H9 (cell line): ENCODE data around the gene CPA2. TPM values are rescaled to one million over a fixed set of nuclear protein-coding genes. Genes with fewer than 3 reads are reported as not detected.

ENCODE experiments used
- DNase-seq: peaks from one replicate; pipeline ENCODE4 v3.0.0-alpha.2; 2017
- H2AFZ ChIP-seq: one replicate; pipeline ENCODE4 v1.6.1; 2013; ENCODE audit warnings: mild to moderate bottlenecking, low read length, control low read depth, moderate library complexity
- H2AK5ac ChIP-seq: 2 replicates; pipeline ENCODE4 v1.6.1; 2013; ENCODE audit warnings: low read length, control low read depth, mixed read lengths; ENCODE audit not compliant: insufficient read length
- H2BK120ac ChIP-seq: one replicate; pipeline ENCODE4 v1.6.1; 2013; ENCODE audit warnings: low read depth, mild to moderate bottlenecking, low read length, control low read depth, inconsistent platforms; ENCODE audit not compliant: poor library complexity, severe bottlenecking
- H2BK12ac ChIP-seq: 2 replicates; pipeline ENCODE4 v1.6.1; 2013; ENCODE audit warnings: low read length, control low read depth, mixed read lengths, low read depth; ENCODE audit not compliant: insufficient read length
- H2BK15ac ChIP-seq: 2 replicates; pipeline ENCODE4 v1.6.1; 2013; ENCODE audit warnings: low read depth, low read length, control low read depth
- H2BK20ac ChIP-seq: one replicate; pipeline ENCODE4 v1.6.1; 2013; ENCODE audit warnings: low read depth, mild to moderate bottlenecking, low read length, control low read depth, inconsistent platforms; ENCODE audit not compliant: poor library complexity, severe bottlenecking
- H2BK5ac ChIP-seq: 2 replicates; pipeline ENCODE4 v1.6.1; 2013; ENCODE audit warnings: low read length, control low read depth, mixed read lengths; ENCODE audit not compliant: insufficient read length
- H3K14ac ChIP-seq: 2 replicates; pipeline ENCODE4 v1.6.1; 2013; ENCODE audit warnings: low read length, control low read depth; ENCODE audit not compliant: insufficient read depth
- H3K18ac ChIP-seq: 2 replicates; pipeline ENCODE4 v1.6.1; 2013; ENCODE audit warnings: low read depth, mild to moderate bottlenecking, mixed read lengths, low read length, control low read depth; ENCODE audit not compliant: insufficient read length
- H3K23ac ChIP-seq: 2 replicates; pipeline ENCODE4 v1.6.1; 2013; ENCODE audit warnings: low read length, control low read depth, mixed read lengths, low read depth; ENCODE audit not compliant: insufficient read length
- H3K23me2 ChIP-seq: 2 replicates; pipeline ENCODE4 v1.6.1; 2013; ENCODE audit warnings: low read depth, mild to moderate bottlenecking, mixed read lengths, low read length, control low read depth; ENCODE audit not compliant: insufficient read length, poor library complexity, severe bottlenecking
- H3K27ac ChIP-seq: 2 replicates; pipeline ENCODE4 v1.5.1; 2013; ENCODE audit warnings: low read length, control low read depth, mixed read lengths, low read depth; ENCODE audit not compliant: insufficient read length
- H3K27me3 ChIP-seq: 2 replicates; pipeline ENCODE4 v1.6.1; 2013; ENCODE audit warnings: low read length, control low read depth, inconsistent platforms; ENCODE audit not compliant: insufficient read depth
- H3K4ac ChIP-seq: 2 replicates; pipeline ENCODE4 v1.6.1; 2013; ENCODE audit warnings: low read depth, mild to moderate bottlenecking, control low read depth, inconsistent platforms, low read length, moderate library complexity
- H3K4me1 ChIP-seq: 2 replicates; pipeline ENCODE4 v1.6.1; 2013; ENCODE audit warnings: low read length, control low read depth, inconsistent platforms; ENCODE audit not compliant: insufficient read depth
- H3K4me2 ChIP-seq: 2 replicates; pipeline ENCODE4 v1.6.1; 2013; ENCODE audit warnings: low read length, control low read depth, mixed read lengths; ENCODE audit not compliant: insufficient read length, insufficient read depth
- H3K56ac ChIP-seq: 2 replicates; pipeline ENCODE4 v1.6.1; 2013; ENCODE audit warnings: low read depth, mild to moderate bottlenecking, mixed read lengths, low read length, control low read depth; ENCODE audit not compliant: insufficient read length
- H3K79me1 ChIP-seq: 2 replicates; pipeline ENCODE4 v1.6.1; 2013; ENCODE audit warnings: low read depth, mild to moderate bottlenecking, moderate library complexity, low read length, control low read depth, inconsistent platforms; ENCODE audit not compliant: insufficient read depth, poor library complexity, severe bottlenecking
- H3K79me2 ChIP-seq: 2 replicates; pipeline ENCODE4 v1.6.1; 2013; ENCODE audit warnings: low read length, control low read depth, inconsistent platforms; ENCODE audit not compliant: insufficient read depth
- H3K9ac ChIP-seq: 2 replicates; pipeline ENCODE4 v1.6.1; 2013; ENCODE audit warnings: low read length, control low read depth, mixed read lengths; ENCODE audit not compliant: insufficient read length; ENCODE audit errors: extremely low read depth
- H3K9me3 ChIP-seq: one replicate; pipeline ENCODE4 v1.6.1; 2013; ENCODE audit warnings: low read depth, low read length, inconsistent platforms; ENCODE audit not compliant: control insufficient read depth
- H3T11ph ChIP-seq: one replicate; pipeline ENCODE4 v1.6.1; 2013; ENCODE audit warnings: mild to moderate bottlenecking, low read length, control low read depth, inconsistent platforms
- H4K20me1 ChIP-seq: one replicate; pipeline ENCODE4 v1.6.1; 2013; ENCODE audit not compliant: control insufficient read depth, insufficient read length, insufficient read depth
- H4K5ac ChIP-seq: 2 replicates; pipeline ENCODE4 v1.6.1; 2013; ENCODE audit warnings: low read depth, mild to moderate bottlenecking, mixed read lengths, low read length, control low read depth; ENCODE audit not compliant: insufficient read length
- H4K8ac ChIP-seq: replicated peaks from 2 replicates; pipeline ENCODE4 v1.6.1; 2013; ENCODE audit warnings: low read length, control low read depth, mixed read lengths, low read depth; ENCODE audit not compliant: insufficient read length
- H4K91ac ChIP-seq: 2 replicates; pipeline ENCODE4 v1.6.1; 2013; ENCODE audit warnings: low read depth, mild to moderate bottlenecking, moderate library complexity, mixed read lengths, low read length, control low read depth; ENCODE audit not compliant: insufficient read length
- H3K27ac Mint-ChIP-seq, 3 experiments: 2 replicates in 2 of 3; 3 replicates in 1 of 3; pipeline ENCODE4 v1.8.0; 2020 to 2021; ENCODE audit warnings: mixed read lengths in 3 of 3, mild to moderate bottlenecking in 1 of 3, moderate library complexity in 1 of 3
- H3K27me3 Mint-ChIP-seq: 2 replicates; pipeline ENCODE4 v1.8.0; 2021; ENCODE audit warnings: low read depth, mild to moderate bottlenecking, moderate library complexity, mixed read lengths
- H3K36me3 Mint-ChIP-seq, 3 experiments: 2 replicates in 2 of 3; 3 replicates in 1 of 3; pipeline ENCODE4 v1.8.0; 2020 to 2021; ENCODE audit warnings: low read depth in 3 of 3, mixed read lengths in 3 of 3; ENCODE audit not compliant: insufficient read depth in 1 of 3
- H3K4me1 Mint-ChIP-seq, 2 experiments: 2 replicates each; pipeline ENCODE4 v1.8.0; 2020; ENCODE audit warnings: mixed read lengths in 2 of 2
- H3K4me3 Mint-ChIP-seq, 2 experiments: 2 replicates in 1 of 2; 3 replicates in 1 of 2; pipeline ENCODE4 v1.8.0; 2020 to 2021; ENCODE audit warnings: mild to moderate bottlenecking in 2 of 2, mixed read lengths in 2 of 2, moderate library complexity in 1 of 2
- H3K9me3 Mint-ChIP-seq, 2 experiments: 2 replicates in 1 of 2; 3 replicates in 1 of 2; pipeline ENCODE4 v1.8.0; 2020; ENCODE audit warnings: mild to moderate bottlenecking in 2 of 2, mixed read lengths in 2 of 2, moderate library complexity in 1 of 2
- CTCF ChIP-seq: fragments of 200-600 bp; sonication (generic); conservative IDR thresholded peaks from 3 replicates; pipeline ENCODE4 v1.8.0; 2021; ENCODE audit warnings: antibody characterized with exemption, mild to moderate bottlenecking
- WGBS: extraction: QIAGEN DNeasy Blood & Tissue Kit; methylation state at CpG from one replicate; pipeline ENCODE4 v1.1.7; 2013; ENCODE audit warnings: missing lambda C conversion rate, low lambda C conversion rate, mixed read lengths; ENCODE audit not compliant: insufficient read length; ENCODE audit errors: extremely low coverage; 5-methylcytosine and 5-hydroxymethylcytosine counted together
- total RNA-seq: library from RNA; stranded (reverse); gene quantifications from 2 replicates; pipeline ENCODE4 v1.2.1, GENCODE V29; 2021

Gene CPA2
- total RNA-seq, 1 experiment from 2014 or later: not detected

- Histone ChIP-seq H2AFZ (no peak overlapping the region), H4K91ac (no peak overlapping the region), H3K23ac (no peak overlapping the region), H3K4me2 (no peak overlapping the region), H4K20me1 (no peaks in the 10 kb centered on the region), H2BK120ac (no peak overlapping the region), H4K8ac (no peak overlapping the region), H3K4me1 (no peaks in the 10 kb centered on the region), H4K5ac (no peak overlapping the region), H2BK20ac (no peak overlapping the region), H3K27ac (no peak overlapping the region), H2BK15ac (no peak overlapping the region), H3K56ac (no peak overlapping the region), H3K23me2 (no peaks in the 10 kb centered on the region), H3K79me2 (no peaks in the 10 kb centered on the region), H3K27me3 (no peaks in the 10 kb centered on the region), H3K79me1 (no peaks in the 10 kb centered on the region), H3K14ac (no peak overlapping the region), H3K4ac (no peak overlapping the region), H3T11ph (no peak overlapping the region), H2AK5ac (no peak overlapping the region), H2BK12ac (no peak overlapping the region), H3K18ac (no peak overlapping the region), H3K9me3 (no peaks in the 10 kb centered on the region), H2BK5ac (no peak overlapping the region), H3K9ac (no peak overlapping the region)
- H3K4me3 Mint-ChIP-seq: no peak overlapping the region
- H3K9me3 Mint-ChIP-seq: peaks cover 0 to 8% of the 10 kb centered on the region in 2 experiments; a peak in 2 of 5 replicates
- TF ChIP-seq CTCF: no peak
- H3K4me1 Mint-ChIP-seq: no peaks in the 10 kb centered on the region; a peak in 1 of 4 replicates
- peaks cover 2% of the 10 kb centered on the region; the same call in 1 of the 2 replicates for H3K27me3 Mint-ChIP-seq
- DNase-seq: no peak
- no peaks in the 10 kb centered on the region; a peak in 1 of 7 replicates for H3K36me3 Mint-ChIP-seq
- H3K27ac Mint-ChIP-seq: no peak overlapping the region
- WGBS: no CpG with 5 or more reads among the region's 6 CpGs
These were observed 24.1 kb downstream of the CPA2 start for GRCh38 chr7:130290745-130291144.
